Esophagus muscularis mucosa (tissue), 4 donors: ENCODE results near the gene CHCHD3.

Experiments
- EP300 ChIP-seq: sonication (generic); formaldehyde crosslinking; IDR thresholded peaks from one replicate; pipeline ENCODE4 v1.6.1; 2017; ENCODE audit warnings: antibody characterized with exemption
- POLR2A ChIP-seq: fragments of 450-650 bp; IDR thresholded peaks from one replicate; pipeline ENCODE4 v1.6.1; 2017; ENCODE audit warnings: antibody characterized with exemption, moderate library complexity, mild to moderate bottlenecking, low read depth
- TF ChIP-seq, protein P1 (sequence below), 3 experiments: fragments of 200-600 bp in 2 of 3; fragments of 450-650 bp in 1 of 3; sonication (generic) in 2 of 3; IDR thresholded peaks; one replicate each; pipeline ENCODE4 v1.5.1; 2017 to 2019; ENCODE audit warnings: antibody characterized with exemption in 3 of 3, mild to moderate bottlenecking in 2 of 3, moderate library complexity in 1 of 3

DNA sequence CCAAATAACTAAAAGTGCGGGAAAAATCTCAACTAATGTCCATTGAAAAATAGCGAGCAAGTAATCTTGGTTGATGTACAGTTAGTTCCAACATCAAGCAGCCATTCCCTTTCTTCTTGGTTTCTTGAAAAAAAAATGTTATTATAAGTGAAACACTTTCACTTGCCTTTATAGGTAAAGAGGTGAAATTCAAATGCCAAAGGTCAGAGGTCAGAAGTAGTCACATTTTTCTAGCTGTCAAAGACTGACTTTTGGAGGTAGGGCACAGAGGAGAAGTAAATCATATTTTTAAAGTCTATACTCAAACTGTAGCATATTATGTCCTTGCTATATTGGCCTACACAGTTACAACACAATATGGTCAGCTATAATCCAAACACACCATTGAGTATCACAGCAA, 62.3 kb downstream of the CHCHD3 start:
- TF ChIP-seq, protein P1, sequence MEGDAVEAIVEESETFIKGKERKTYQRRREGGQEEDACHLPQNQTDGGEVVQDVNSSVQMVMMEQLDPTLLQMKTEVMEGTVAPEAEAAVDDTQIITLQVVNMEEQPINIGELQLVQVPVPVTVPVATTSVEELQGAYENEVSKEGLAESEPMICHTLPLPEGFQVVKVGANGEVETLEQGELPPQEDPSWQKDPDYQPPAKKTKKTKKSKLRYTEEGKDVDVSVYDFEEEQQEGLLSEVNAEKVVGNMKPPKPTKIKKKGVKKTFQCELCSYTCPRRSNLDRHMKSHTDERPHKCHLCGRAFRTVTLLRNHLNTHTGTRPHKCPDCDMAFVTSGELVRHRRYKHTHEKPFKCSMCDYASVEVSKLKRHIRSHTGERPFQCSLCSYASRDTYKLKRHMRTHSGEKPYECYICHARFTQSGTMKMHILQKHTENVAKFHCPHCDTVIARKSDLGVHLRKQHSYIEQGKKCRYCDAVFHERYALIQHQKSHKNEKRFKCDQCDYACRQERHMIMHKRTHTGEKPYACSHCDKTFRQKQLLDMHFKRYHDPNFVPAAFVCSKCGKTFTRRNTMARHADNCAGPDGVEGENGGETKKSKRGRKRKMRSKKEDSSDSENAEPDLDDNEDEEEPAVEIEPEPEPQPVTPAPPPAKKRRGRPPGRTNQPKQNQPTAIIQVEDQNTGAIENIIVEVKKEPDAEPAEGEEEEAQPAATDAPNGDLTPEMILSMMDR (IDR thresholded peaks at IDR 0.05) = no peak
- TF ChIP-seq POLR2A = no peak
- TF ChIP-seq EP300 = no peak
